GM12878 (cell line): Measurements from ENCODE around the gene UBE2C. TPM values are rescaled to one million over a fixed set of nuclear protein-coding genes. Genes with fewer than 3 reads are reported as not detected.

Experiments used
- ATAC-seq: fragments of 200-7000 bp; cut with Tn5 transposase; 3 replicates; pipeline ENCODE4 v1.9.1; 2020; ENCODE audit warnings: mild to moderate bottlenecking, moderate library complexity
- BruUV-seq: library from RNA; stranded (reverse); fragments of 400-500 nt; replicated peaks from 2 replicates; lab custom pipeline; 2021; lab: Mats Ljungman, UMichigan
- CTCF ChIA-PET: fragments of 300-600 bp; sonication (Branson Sonifier 250); formaldehyde crosslinking; extraction: SDS; loops from one replicate; lab custom pipeline; 2021; ENCODE audit warnings: inconsistent platforms; lab: Yijun Ruan, JAX
- POLR2A ChIA-PET: fragments of 350-600 bp; formaldehyde crosslinking; extraction: SDS; loops from one replicate; lab custom pipeline; 2021; ENCODE audit warnings: inconsistent platforms; lab: Charles Lee
- RAD21 ChIA-PET: fragments of 300-600 bp; sonication (Branson Sonifier 250); formaldehyde crosslinking; loops from one replicate; lab custom pipeline; 2023; ENCODE audit warnings: antibody characterized with exemption; ENCODE audit not compliant: unreplicated experiment; lab: Charles Lee
- SMC1A ChIA-PET: fragments of 300-600 bp; sonication (Branson Sonifier 250); formaldehyde crosslinking; loops from one replicate; lab custom pipeline; 2023; ENCODE audit not compliant: unreplicated experiment, uncharacterized antibody; lab: Charles Lee
- DNase-seq: peaks from one replicate; pipeline ENCODE4 v3.0.0-alpha.2; 2011; ENCODE audit warnings: low read depth, low spot score
- FAIRE-seq: peaks from 3 replicates; lab custom pipeline; 2011; peaks lifted over from hg19 to GRCh38; lab: Jason Lieb, UNC
- H2AFZ ChIP-seq: 2 replicates; pipeline ENCODE4 v1.6.0; 2011; ENCODE audit warnings: low read depth, low read length, control low read depth; ENCODE audit not compliant: control insufficient read depth
- H3K27ac ChIP-seq: 2 replicates; pipeline ENCODE4 v1.5.1; 2011; ENCODE audit warnings: control low read depth; ENCODE audit not compliant: control insufficient read depth, insufficient read depth
- H3K27me3 ChIP-seq, 2 experiments: replicated peaks in 1 of 2; 2 replicates each; pipeline versions ENCODE4 v1.6.0 to v1.6.1; 2011; ENCODE audit warnings: low read length in 1 of 2; ENCODE audit not compliant: control insufficient read depth in 2 of 2, insufficient read depth in 2 of 2
- H3K36me3 ChIP-seq, 2 experiments: 2 replicates each; pipeline ENCODE4 v1.5.1; 2011; ENCODE audit warnings: low read length in 1 of 2; ENCODE audit not compliant: control insufficient read depth in 2 of 2, insufficient read depth in 2 of 2
- H3K4me1 ChIP-seq: 2 replicates; pipeline ENCODE4 v1.6.1; 2011; ENCODE audit warnings: mild to moderate bottlenecking, low read length, moderate library complexity, mixed read lengths; ENCODE audit not compliant: control insufficient read depth, insufficient read depth
- H3K4me2 ChIP-seq: 2 replicates; pipeline ENCODE4 v1.6.0; 2011; ENCODE audit warnings: control low read depth; ENCODE audit not compliant: control insufficient read depth, insufficient read depth
- H3K4me3 ChIP-seq: fragments of 200-600 bp; sonication (generic); 2 replicates; pipeline ENCODE4 v1.5.1; 2016
- H3K79me2 ChIP-seq: 2 replicates; pipeline ENCODE4 v1.6.0; 2011; ENCODE audit warnings: low read length; ENCODE audit not compliant: control insufficient read depth, insufficient read depth
- H3K9ac ChIP-seq: 2 replicates; pipeline ENCODE4 v1.8.0; 2011; ENCODE audit warnings: low read length, control low read depth, mixed read lengths; ENCODE audit not compliant: control insufficient read depth, insufficient read depth
- H3K9me3 ChIP-seq: replicated peaks from 3 replicates; pipeline ENCODE4 v1.5.1; 2011; ENCODE audit warnings: mild to moderate bottlenecking, low read length; ENCODE audit not compliant: control insufficient read depth, insufficient read depth
- H4K20me1 ChIP-seq: 2 replicates; pipeline ENCODE4 v1.6.0; 2011; ENCODE audit not compliant: control insufficient read depth, insufficient read depth
- ATF3 ChIP-seq: IDR thresholded peaks from 2 replicates; pipeline ENCODE4 v1.6.1; 2011; ENCODE audit warnings: low read depth, mild to moderate bottlenecking, low read length, moderate library complexity, borderline replicate concordance; ENCODE audit errors: extremely low read depth
- BHLHE40 ChIP-seq, 2 experiments: fragments of 450-650 bp in 1 of 2; IDR thresholded peaks; 2 replicates each; pipeline ENCODE4 v1.6.1; 2011 to 2017; ENCODE audit warnings: low read depth in 2 of 2, borderline replicate concordance in 1 of 2, improper control_type of control experiment in 1 of 2, low read length in 1 of 2, mild to moderate bottlenecking in 1 of 2
- EGR1 ChIP-seq, 2 experiments: IDR thresholded peaks; 1 replicate in 1 of 2; 2 replicates in 1 of 2; pipeline ENCODE4 v1.6.1; 2011 to 2012; ENCODE audit warnings: low read depth in 2 of 2, low read length in 2 of 2, borderline replicate concordance in 1 of 2, mild to moderate bottlenecking in 1 of 2, moderate library complexity in 1 of 2
- ESRRA ChIP-seq: IDR thresholded peaks from 2 replicates; pipeline ENCODE4 v1.6.1; 2012; ENCODE audit warnings: mild to moderate bottlenecking, low read length, improper control_type of control experiment
- MLLT1 ChIP-seq: fragments of 450-650 bp; IDR thresholded peaks from 2 replicates; pipeline ENCODE4 v1.6.1; 2016; ENCODE audit warnings: mild to moderate bottlenecking
- YY1 ChIP-seq: IDR thresholded peaks from 2 replicates; pipeline ENCODE4 v1.6.1; 2011; ENCODE audit warnings: low read depth, mild to moderate bottlenecking, low read length
- WGBS: methylation state at CpG from one replicate; pipeline ENCODE4 v1.1.6; 2016; ENCODE audit warnings: low lambda C conversion rate; ENCODE audit not compliant: insufficient replicate concordance, insufficient coverage; ENCODE audit errors: missing lambda C conversion rate; 5-methylcytosine and 5-hydroxymethylcytosine counted together
- in situ Hi-C: fragments of 300-500 bp; cut with MboI; formaldehyde crosslinking; loops from 9 replicates; pipeline ENCODE4 v1.14.3; 2018; ENCODE audit warnings: mixed read lengths
- intact Hi-C: fragments of 100-400 bp; cut with micrococcal nuclease; formaldehyde crosslinking; loops from one replicate; pipeline ENCODE4 v1.14.2; 2022; ENCODE audit not compliant: unreplicated experiment
- polyA plus RNA-seq, 11 experiments: library from polyadenylated mRNA; depleted of rRNA in 4 of 11; unstranded in 6 of 11; stranded (reverse) in 5 of 11; fragments of >200 nt; fragmentation: Nextera tagmentation in 4 of 11; fragmentation: Illumina TruSeq in 1 of 11; extraction: Ambion mirVana in 4 of 11; extraction: Trizol in 1 of 11; gene quantifications; 1 replicate in 1 of 11; 2 replicates in 10 of 11; pipeline versions ENCODE4 v1.2.1 to v1.2.3, GENCODE V29; 2011 to 2016; ENCODE audit warnings: inconsistent platforms in 2 of 11, missing spikeins in 2 of 11, low read depth in 1 of 11
- total RNA-seq, 4 experiments: library from RNA; depleted of rRNA in 3 of 4; stranded (reverse); fragments of >200 nt in 3 of 4; fragmentation: Illumina TruSeq in 1 of 4; extraction: Trizol in 1 of 4; gene quantifications; 2 replicates each; pipeline versions ENCODE4 v1.2.1 to v1.2.3, GENCODE V29; 2013 to 2021
- TF ChIP-seq, protein P1 (sequence below): fragments of 450-650 bp; formaldehyde crosslinking; IDR thresholded peaks from 2 replicates; pipeline ENCODE4 v1.4.0; 2020; ENCODE audit warnings: mild to moderate bottlenecking, moderate library complexity

The UBE2C gene
- total and polyA plus RNA-seq, 10 of the 15 experiments (the other 5 are each of a cell fraction or from before 2014, with no cell fraction given): 86.2 to 412 (median 176) TPM

- TF ChIP-seq, protein P1, sequence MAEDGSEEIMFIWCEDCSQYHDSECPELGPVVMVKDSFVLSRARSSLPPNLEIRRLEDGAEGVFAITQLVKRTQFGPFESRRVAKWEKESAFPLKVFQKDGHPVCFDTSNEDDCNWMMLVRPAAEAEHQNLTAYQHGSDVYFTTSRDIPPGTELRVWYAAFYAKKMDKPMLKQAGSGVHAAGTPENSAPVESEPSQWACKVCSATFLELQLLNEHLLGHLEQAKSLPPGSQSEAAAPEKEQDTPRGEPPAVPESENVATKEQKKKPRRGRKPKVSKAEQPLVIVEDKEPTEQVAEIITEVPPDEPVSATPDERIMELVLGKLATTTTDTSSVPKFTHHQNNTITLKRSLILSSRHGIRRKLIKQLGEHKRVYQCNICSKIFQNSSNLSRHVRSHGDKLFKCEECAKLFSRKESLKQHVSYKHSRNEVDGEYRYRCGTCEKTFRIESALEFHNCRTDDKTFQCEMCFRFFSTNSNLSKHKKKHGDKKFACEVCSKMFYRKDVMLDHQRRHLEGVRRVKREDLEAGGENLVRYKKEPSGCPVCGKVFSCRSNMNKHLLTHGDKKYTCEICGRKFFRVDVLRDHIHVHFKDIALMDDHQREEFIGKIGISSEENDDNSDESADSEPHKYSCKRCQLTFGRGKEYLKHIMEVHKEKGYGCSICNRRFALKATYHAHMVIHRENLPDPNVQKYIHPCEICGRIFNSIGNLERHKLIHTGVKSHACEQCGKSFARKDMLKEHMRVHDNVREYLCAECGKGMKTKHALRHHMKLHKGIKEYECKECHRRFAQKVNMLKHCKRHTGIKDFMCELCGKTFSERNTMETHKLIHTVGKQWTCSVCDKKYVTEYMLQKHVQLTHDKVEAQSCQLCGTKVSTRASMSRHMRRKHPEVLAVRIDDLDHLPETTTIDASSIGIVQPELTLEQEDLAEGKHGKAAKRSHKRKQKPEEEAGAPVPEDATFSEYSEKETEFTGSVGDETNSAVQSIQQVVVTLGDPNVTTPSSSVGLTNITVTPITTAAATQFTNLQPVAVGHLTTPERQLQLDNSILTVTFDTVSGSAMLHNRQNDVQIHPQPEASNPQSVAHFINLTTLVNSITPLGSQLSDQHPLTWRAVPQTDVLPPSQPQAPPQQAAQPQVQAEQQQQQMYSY (CRISPR knock-in tag): no peak
- no peak for TF ChIP-seq ESRRA
- no peak for TF ChIP-seq MLLT1
- no peak for TF ChIP-seq EGR1 (IDR thresholded peaks at IDR 0.05; ENCODE audit: borderline replicate concordance in 1 of 2, low read depth in 2 of 2, low read length in 2 of 2)
- TF ChIP-seq YY1: no peak
Measured at GRCh38 chr20:45836841-45837240, 24.4 kb downstream of the UBE2C start (continued).

- no peak overlapping the region for H3K9ac ChIP-seq
Measured at GRCh38 chr20:45840700-45841198, 28.3 kb downstream of the UBE2C start.

More at GRCh38 chr20:45840700-45841198, 28.3 kb downstream of the UBE2C start:
- WGBS: 94% methylated on average over 22 of the region's 25 CpGs
- H3K9me3 ChIP-seq: no peaks in the 10 kb centered on the region
- TF ChIP-seq ATF3 (no peak), BHLHE40 (IDR thresholded peaks at IDR 0.05; ENCODE audit: borderline replicate concordance in 1 of 2, low read depth in 2 of 2, low read length in 1 of 2) (no peak)
- TF ChIP-seq, all 136 proteins: peak for 0
- RAD21 ChIA-PET: no interaction called here
- Histone ChIP-seq H3K4me3 (no peak overlapping the region), H3K4me2 (no peak overlapping the region), H3K27ac (no peak overlapping the region), H3K36me3 (peaks cover 5 to 12% of the 10 kb centered on the region in 2 experiments), H4K20me1 (no peaks in the 10 kb centered on the region), H3K4me1 (peaks cover 14% of the 10 kb centered on the region), H2AFZ (no peak overlapping the region), H3K27me3 (no peaks in the 10 kb centered on the region), H3K79me2 (no peaks in the 10 kb centered on the region)
- no TSS peak for BruUV-seq
- POLR2A ChIA-PET: interaction anchor here (1.1 to 2.3 kb wide), 6 partner anchors 10 to 120 kb away, joined by 3 to 10 read pairs (median 5); partner anchors contain the start of genes CTSA, NEURL2 and UBE2C
- CTCF ChIA-PET: interaction anchor here (1.0 to 3.8 kb wide), 7 partner anchors 16 to 182 kb away, joined by 3 to 18 read pairs (median 8); partner anchors contain the start of genes ACOT8 and ZSWIM3
- DNase-seq (no peak), ATAC-seq (no peak), FAIRE-seq (no peak)
- SMC1A ChIA-PET: interaction anchor here (0.9 to 2.0 kb wide), 3 partner anchors 9 to 42 kb away, joined by 3 to 4 read pairs (median 4); no protein-coding TSS in a partner anchor
- in situ Hi-C loops (no loop called here), intact Hi-C loops (no loop called here)
